Kidney tubule cell (primary cell): ENCODE results near the gene CARS1.

ENCODE experiments used
- DNase-seq: peaks from one replicate; pipeline ENCODE4 v3.0.0-alpha.2; 2018; ENCODE audit warnings: low spot score

Gene CARS1

DNA sequence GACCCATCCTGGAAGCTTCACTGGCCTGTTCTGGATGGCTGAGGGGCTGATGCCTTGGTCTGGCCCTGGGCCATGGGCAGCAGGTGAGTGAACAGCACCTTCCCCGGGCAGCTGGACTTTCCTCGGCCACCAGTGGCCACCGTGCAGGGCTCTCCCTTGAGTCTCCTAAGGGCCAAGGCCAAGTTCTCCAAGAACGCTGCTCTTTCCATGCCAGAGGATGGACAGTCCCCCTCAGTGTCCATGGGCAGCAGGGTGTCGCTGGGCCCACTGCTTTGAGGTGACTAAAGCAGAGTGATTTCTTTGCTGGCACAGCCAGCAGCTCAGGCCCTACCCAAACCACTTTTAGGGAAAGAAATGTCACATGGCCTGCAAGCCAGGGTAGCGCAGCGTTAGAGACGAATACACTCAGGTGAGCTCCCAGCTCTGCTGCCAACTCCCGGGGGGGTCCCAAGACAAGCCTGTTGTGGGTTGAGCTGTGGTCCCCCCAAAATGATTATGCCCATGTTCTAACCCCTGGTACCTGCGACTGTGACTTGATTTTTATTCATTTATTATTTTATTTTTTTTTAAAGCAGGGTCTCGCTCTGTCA lies 3.3 kb upstream of the CARS1 start:
- DNase-seq, result no peak

DNA sequence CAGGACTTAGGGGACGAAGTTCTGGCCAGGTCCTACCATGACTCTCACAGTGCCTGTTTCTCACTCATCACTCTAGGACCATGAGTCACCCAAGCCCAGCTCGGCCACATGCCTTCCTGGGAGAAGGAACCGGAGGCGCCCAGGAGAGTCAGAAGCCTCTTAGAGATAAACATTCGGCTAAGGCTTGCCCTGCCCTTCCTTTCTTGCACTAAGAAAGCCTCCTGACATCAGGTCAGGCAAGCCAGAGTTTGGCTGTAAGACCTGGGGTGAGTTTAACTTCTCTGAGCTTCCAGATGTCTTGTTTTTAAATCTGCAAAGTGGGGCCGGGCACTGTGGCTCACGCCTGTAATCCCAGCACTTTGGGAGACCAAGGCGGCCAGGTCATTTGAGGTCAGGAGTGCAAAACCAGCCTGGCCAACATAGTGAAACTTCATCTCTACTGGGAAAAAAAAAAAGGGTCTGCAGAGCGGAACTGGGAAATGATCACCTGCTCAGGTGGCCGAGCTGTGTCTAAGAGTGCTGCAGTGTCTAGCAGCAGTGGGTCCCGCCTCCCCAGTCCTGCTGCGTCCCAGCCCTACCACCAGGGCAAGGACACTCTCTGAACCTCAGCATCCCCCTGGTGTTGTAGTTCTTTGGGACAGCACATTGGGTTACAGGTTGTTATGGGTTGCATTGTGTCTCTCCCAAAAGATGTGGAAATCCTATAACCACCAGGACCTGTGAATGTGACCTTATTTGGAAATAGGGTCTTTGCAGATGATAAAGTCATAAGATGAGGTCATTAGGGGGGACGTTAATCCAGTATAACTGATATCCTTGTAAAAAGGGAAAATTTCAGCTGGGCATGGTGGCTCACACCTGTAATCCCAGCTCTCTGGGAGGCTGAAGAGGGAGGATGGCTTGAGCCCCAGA lies 1.8 kb upstream of the CARS1 start:
- peak; percentile 52 for DNase-seq

DNA sequence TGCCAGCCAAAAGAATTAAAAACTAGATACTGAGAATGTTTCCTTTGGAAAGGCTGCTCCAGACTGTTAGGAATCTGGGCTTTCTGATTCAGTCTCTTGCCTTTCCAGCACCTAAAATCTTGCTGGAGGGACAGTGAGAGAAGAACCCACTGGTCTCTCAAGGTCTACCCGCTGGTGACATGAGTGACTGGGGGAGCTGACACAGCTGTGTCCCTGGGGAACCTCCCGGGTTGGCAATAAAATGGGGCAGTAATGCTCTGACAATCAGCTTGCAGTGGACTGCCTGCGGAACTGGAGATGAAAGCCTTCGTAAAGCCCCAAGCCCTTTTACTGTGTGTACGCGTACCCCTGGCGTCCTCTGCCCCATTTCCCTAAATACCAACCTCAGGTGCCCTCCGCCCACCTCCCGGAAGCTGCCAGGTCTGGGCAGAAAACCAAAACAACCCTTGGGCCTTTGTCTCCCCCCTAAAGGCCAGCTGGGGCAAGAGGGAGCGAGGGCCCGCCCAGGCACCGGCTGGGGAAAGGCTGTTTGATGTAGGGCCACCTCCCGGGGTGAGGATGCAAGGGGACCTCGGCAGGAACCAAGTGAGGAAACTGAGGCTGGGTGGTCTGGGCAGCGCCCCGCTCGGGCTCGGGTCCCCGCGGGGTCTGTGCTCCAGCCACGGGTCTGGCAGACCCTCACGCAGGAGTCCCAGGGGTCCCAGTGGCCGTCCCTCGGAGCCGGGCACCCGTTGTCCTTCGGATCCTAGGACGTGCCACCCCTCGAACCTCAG lies 741 bp downstream of the CARS1 start:
- DNase-seq, result peak; percentile 18

DNA sequence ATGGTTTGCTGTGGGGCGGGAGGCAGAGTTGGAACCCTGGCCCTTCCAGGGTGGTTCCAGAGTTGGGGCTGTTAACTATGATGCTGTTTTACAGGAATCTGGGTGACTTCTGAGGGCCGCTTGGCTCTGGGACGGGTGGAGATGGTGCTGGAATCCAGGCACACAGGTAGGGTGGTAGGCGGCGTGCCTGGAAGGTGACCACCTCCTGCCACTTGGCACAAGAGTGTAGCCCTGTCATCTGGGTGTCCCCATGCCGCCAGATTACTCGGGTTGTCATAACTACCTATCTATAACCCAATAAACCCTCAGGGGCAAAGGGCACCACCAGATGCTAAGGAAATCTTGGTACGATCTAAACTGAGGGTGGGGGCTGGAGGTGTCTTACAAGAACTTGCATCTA lies 1.3 kb downstream of the CARS1 start:
- no peak for DNase-seq

DNA sequence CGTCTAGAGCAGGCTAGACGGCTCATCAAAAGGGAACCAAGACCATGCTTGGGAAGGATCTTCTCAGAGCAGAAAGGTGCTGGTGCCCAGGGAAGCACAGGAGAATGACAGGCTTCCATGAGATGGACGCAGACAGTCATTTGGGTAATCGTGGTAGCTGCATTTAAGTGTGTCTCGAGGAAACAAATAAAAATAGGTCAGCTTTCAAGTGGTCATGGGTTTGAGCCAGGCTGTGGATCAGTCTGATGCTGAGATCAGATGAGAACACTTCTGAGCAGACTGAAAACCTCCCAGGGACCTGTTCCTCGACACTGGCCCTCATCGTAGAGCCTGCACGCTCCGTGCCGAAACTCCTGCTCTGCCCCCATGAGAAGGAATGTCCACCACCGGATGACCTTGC lies 4.7 kb downstream of the CARS1 start:
- DNase-seq, result no peak

DNA sequence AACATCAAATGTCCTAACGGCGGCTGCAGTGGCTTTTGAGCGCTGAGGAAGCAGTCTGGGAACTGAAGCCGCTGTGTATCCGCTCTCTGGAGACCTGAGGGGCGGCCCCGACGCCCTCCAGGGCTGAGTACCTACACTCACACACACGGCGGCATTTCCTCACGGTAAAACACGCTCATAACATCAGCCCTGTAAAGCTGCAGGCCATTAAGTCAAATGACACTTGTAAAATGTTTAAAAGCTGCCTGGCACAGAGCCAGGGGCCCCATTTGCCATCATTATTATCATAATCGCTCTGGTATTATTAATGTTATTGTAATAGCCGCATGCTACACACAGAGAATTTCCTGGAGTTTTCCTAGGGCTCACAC lies 5.1 kb downstream of the CARS1 start:
- DNase-seq, result no peak

DNA sequence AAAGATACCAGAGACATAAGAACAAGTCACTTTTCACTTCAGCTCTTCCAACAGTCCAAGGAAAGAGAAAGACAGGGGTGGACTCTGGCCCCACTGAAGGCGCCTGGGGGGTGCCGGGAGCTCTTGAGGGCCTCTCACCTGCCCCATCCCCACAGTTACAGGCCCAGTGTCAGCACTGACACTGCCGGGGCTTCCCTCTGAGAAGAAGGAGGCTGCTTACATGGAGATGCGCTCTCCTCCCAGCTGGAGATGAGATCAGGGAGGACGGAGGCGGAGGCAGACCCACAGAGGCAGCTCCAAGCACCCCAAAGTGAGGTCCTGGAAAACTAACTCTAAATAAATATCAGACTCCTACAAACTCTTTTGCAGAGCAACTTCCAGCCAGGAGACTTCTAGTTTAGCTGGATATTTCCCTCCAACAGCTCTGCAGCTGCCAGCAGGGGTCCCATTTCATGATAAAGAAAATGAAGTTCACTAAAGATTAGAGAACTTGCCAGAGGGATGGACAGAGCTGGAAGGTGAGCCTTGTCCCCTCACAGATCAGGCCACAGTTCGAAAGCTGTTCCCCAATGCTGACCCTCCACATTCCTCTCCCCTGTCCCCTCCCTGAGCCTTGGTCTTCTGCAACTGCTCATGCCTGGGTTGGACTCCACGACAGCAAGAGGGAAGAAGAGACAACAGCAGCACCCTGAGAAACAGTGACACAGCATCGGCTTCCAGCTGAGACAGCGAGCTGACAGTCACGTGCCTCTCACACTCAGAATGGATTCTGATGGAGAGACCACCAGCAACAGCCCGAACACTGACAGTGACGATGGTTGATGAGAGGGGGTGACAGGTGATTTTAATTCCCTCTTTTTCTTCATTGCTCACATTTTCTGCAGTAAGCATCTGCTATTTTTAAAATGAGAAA lies 5.8 kb downstream of the CARS1 start:
- DNase-seq, result no peak

DNA sequence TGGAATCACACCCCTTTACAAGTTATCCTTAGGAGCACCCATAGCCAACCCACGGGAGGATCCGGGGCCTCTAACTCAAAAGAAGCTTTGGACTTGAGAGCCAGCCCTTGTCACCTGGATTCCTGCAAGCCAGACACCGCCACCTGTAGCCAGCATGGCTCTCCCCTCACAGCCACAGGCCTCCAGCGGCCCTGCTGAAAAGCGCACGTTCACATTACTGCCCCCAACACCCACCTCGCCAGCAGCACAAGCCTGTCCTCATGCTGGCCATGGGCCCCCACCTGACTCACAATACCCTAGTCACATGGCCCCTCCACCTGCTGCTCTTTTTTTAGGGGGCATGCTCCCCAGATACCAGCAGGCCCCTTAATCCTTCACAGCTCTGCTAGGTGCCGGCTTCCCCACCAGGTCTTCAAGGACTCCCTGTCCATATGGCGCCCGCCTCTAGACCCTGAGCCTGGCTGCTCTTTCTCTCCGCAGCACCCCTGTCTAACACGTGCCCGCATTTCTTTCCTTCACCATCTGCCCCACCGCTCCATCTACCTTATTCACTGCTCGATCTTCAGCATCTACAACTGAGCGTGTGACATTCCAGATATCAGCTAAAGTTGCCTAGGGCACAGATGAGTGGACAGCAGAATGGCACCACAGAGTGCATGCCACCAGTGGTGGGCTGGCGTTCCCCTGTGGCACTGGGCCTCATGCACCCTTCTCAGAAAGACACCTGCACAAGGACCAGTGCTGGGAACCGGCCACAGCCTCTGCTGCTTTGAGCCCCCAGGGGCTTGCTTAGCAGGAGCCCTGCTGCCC lies 6.6 kb downstream of the CARS1 start:
- no peak for DNase-seq

DNA sequence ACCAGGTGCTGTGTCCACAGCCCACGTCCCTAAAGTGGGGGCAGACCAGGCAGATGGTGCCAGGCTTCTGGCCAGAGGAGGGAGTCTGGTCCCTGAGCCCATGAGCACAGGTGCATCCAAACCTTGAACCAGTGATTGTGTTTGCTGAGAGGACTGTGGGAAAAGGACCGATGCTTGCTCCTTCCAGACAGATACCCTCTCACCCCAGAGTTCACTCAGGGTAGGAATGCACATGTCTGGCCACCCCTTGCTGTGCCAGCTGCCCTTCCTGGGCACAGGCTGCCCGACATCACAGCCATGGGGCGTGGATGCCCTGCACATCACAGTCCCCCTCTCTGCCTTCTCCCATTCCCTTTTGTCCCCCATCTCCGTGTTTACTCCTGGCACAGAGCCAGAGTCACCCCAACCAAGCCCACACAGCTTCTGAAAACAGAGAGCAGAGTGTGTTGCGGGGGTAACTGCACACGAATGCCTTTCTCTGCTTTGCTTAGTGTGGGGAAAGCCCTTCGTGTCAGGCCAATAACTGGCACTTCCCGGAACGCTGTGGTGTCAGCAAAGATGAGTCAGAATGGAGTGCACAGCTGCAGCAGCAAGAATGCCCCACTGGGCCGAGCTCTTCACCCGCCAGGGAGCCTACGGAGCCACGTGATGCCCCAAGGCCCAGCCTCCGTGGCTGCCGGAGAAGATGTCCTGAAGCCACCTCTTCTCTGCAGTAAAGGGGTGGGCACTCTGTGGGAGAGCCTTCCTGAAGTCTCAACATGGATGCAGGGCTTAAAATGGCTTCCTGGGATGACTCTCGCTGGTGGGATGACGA lies 7.6 kb downstream of the CARS1 start:
- DNase-seq, result peak; percentile 90

DNA sequence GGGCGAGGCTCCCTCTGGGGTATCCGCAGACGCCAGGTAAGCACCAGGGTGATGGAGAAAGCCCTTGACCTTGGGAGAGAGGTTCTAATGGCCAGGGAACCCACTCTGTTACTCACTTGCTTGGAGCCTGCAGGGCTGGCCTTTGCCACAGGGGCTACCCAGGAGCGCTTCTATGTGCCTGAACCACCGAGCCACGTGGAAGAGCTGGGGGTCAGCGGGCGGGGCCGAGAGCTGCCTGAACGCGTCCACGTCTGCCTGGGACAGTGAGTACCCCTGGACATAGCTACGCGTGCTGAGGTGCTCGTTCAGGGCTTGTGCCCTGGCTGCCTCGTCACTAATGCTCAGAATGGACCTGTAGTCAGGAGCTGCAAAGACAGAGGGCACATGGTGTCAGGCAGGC lies 9.6 kb downstream of the CARS1 start:
- DNase-seq, result no peak

DNA sequence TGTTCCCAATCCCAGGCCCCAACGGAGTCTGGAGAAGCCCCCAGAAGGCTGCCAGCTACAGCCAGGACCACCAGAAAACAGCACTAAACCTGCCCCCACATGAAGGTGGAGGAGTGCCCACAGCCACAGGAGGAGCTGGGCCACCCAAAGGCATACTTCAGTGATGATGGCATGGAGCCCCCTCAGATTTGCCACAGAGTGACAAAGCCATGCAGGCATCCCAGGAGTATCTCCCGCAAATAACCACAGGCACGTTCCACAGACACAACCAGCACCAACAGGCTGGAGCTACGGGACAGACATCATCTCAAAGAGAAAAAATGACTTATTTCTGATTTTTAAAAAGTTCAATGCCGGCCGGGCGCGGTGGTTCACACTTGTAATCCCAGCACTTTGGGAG lies 10.6 kb downstream of the CARS1 start:
- DNase-seq, result no peak

DNA sequence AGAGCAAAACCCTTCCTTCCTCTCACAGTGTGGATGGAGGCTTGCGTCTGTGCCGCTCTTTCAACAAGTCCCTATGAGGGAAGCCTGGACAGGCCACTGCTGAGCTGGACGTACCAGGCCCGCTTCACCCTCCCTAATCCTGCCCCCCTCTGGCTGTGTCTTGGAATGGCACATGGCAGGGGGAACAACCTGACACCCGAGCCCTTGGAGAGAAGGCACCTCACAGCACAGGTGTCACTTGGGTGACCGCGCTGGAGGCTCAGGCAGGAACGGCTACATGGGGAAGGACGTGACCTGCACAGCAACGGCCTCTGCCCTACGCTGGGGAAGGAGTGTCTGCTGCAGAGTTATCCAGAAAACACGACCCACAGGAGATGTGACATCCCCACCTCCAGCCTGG lies 11.0 kb downstream of the CARS1 start:
- no peak for DNase-seq

DNA sequence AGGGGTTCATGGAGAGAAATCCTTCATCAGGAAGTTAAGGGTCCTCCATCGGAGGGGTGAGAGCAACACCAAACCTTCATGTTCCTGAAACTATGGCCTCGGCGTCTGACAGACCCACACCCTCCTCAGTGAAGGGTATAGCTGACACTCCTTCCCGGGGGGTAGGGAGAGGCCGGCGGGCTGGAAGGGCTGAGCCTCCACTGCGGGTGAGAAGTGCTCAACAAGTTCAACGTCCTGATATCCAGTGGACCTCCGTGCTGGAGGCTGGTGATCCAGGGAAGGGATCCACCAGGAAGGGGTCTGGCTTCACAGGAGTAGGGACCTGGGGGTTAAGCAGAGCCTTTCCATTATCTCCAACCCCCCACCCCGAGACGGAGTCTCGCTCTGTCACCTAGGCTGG lies 12.3 kb downstream of the CARS1 start:
- DNase-seq, result no peak

DNA sequence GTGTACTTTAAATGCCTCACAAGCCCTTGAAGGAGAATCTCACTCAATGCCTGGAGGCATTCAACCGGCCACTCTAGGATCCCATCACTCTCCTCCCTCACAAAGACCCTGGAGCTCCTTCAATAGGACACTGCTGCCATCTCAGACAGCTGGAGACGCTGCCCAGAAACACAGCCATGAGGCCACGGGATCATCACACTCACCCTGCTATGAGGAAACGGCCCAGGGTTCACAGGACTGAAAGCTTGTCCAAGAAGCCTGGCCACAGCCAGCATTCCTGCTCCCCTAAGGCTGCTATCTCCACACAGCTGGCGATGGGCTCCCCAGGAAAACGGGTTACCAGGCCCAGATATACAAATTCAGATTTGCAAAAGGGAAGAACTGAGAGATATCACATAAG lies 13.2 kb downstream of the CARS1 start:
- DNase-seq, result no peak

DNA sequence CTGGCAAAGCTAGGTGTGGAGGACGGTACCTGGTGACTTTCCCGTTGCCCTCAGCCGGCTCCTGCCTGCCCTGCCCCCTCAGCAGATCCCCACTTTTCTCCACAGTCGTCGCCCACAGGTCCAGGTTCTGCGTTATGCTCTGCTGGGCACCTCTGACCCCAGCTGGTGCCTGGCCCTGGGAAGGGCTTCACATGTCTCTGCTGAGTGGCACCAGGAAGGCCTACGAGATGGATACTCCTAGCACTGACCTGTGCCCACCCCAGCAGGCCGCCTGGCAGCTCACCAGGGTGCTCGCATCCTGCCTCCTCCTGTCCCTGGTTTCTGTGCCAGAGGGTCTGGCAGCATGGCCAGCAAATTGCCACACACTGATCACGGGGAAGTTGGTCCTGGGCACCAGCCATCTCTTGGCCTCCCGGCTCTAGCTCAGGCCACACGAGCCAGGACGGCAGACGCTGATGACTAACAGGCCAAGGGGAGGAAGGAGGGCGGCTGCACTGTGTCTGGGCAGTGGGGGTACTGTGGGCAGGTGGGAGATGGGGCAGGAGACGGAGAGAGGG lies 13.8 kb downstream of the CARS1 start:
- DNase-seq, result peak; percentile 58

DNA sequence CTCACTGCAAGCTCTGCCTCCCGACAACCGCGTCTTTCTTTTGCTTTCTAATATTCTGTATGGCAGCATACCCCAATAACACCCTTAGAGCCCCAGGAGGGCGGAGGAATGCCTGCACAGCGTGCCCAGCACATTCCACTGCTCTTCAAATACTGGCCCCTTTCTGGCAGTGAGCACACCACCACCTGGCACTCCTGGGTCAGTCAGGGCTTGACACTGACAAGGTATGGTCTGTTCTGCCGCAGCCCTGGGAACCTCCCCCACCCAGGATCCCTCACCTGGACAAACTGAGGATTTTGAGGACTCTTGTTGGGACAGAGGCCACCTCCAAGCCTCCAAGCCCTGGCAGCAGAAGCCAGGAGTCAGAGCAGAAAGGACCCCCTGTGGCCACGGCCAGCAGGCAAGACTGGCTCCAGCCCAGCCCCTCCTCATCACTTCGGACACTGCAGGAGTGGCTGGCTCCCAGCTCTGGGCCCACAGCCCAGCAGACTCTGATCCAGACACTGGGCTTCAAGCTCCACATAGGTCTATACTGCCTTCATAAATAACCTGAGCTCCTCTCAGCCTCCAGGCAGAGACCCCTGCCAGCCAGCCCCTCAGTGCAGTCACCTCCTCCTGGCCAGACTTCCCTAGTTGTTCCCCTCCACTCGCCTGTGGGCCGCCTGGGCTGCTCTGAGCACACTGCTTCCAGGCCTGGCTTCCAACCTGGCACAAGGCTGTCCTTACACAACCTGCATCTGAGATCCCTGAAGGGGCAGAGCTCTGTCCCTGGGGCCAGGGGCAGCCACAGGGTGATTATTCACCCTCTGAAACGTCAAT lies 14.5 kb downstream of the CARS1 start:
- no peak for DNase-seq

DNA sequence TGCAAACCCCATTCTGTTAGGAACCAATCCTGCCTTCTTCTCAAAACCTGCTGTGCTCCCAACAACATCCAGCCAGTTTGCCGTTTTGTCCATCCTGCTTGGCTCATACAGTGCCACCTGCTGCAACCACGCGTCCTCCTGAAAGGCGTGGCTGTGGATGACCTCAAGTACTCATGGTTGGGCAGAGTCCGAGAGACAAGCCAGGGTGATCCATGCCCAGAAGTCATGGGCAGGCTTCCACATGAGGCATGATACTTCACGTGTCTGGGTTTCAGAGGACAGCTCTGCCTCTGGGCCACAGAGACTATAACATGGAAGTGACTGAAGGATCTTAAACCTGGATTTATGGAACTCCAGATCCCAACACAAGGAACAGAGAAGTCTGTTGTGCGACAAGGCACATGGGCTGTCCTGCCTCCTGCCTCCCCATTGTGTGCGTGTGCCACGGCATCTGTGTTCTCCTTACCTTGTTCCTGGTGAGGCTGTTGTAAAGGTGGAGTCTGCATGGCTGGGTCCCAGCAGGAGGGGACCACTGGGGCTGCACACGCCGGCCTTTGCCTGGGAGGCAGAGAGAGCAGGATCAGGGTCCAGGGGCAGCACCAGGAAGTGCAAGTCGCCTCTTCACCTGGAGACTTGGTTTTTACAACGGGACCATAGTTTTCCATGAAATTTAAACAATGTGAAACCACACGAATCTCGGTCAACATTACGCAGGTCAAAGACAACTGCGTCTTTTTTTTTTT lies 15.4 kb downstream of the CARS1 start:
- DNase-seq, result no peak

DNA sequence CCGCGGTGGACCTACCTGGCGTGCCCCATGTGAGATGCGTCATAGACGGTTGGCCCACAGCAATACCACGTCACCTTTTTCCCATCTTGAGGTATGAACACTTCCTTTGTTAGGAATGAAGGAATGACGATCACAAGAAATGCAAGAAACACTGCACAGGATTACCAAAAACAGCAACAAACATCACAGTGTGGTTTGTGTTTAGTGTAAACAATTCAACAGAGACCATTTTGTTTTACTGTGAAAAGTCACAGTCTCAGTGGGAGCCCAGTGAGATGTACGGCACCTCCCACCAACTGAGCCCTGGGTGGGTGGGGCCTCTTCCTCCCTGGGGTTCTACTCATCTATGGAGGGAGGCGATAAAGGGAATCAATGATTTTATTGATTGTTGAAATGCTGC lies 16.3 kb downstream of the CARS1 start:
- DNase-seq, result no peak

DNA sequence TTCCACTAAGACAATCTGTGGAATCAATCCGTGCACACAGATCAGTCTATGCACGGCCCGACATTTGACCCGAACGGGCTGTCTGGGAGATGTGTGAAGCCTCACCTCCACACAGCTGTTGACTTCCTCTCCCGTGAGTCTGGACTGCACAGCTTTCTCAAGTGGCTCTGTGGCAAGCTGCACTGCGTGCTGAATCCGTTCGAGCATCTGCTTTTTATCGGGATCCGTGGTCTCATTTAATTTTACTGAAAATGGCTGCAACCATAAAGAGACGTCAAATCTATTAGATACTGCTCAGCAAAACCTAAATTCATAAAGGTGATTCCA lies 19.3 kb downstream of the CARS1 start:
- DNase-seq, result no peak
